ENCODE measurements around the gene UBASH3A.

UBASH3A gene

GRCh38 chr21:42412636-42412933, 8.9 kb downstream of the UBASH3A start:
- DNase-seq = no peak

GRCh38 chr21:42413093-42413492, 9.4 kb downstream of the UBASH3A start:
- DNase-seq = no peak

- no peak for DNase-seq
These were observed 9.8 kb downstream of the UBASH3A start for GRCh38 chr21:42413500-42413899.

- no peak for DNase-seq
These were observed 10.4 kb downstream of the UBASH3A start for GRCh38 chr21:42414066-42414465.

GRCh38 chr21:42414553-42414927, 10.8 kb downstream of the UBASH3A start:
- no peak for DNase-seq

GRCh38 chr21:42414928-42415769, 11.4 kb downstream of the UBASH3A start:
- no peak for DNase-seq

GRCh38 chr21:42417533-42417932, 13.8 kb downstream of the UBASH3A start:
- no peak for DNase-seq

- no peak for DNase-seq
These were observed 15.2 kb downstream of the UBASH3A start for GRCh38 chr21:42418886-42419285.

GRCh38 chr21:42419845-42420244, 16.1 kb downstream of the UBASH3A start:
- DNase-seq = no peak

GRCh38 chr21:42421018-42421793, 17.5 kb downstream of the UBASH3A start:
- no peak for DNase-seq

GRCh38 chr21:42423197-42423675, 19.5 kb downstream of the UBASH3A start:
- DNase-seq = no peak

GRCh38 chr21:42423685-42424084, 20.0 kb downstream of the UBASH3A start:
- DNase-seq = no peak

GRCh38 chr21:42424914-42425541, 21.3 kb downstream of the UBASH3A start:
- peak; percentile 19 for DNase-seq

GRCh38 chr21:42425591-42425990, 21.9 kb downstream of the UBASH3A start:
- DNase-seq = peak; percentile 38

GRCh38 chr21:42426424-42426823, 22.7 kb downstream of the UBASH3A start:
- DNase-seq = peak; percentile 38

- no peak for DNase-seq
These were observed 23.3 kb downstream of the UBASH3A start for GRCh38 chr21:42426876-42427480.

- DNase-seq = no peak
These were observed 24.2 kb downstream of the UBASH3A start for GRCh38 chr21:42427809-42428419.

- DNase-seq = no peak
These were observed 25.3 kb downstream of the UBASH3A start for GRCh38 chr21:42429021-42429420.

- DNase-seq = no peak
These were observed 26.2 kb downstream of the UBASH3A start for GRCh38 chr21:42429856-42430255.

GRCh38 chr21:42430521-42430920, 26.8 kb downstream of the UBASH3A start:
- DNase-seq = no peak

GRCh38 chr21:42431196-42431595, 27.5 kb downstream of the UBASH3A start:
- no peak for DNase-seq

- no peak for DNase-seq
These were observed 29.0 kb downstream of the UBASH3A start for GRCh38 chr21:42432695-42433094.
